Measurements from ENCODE around the gene RLBP1.

- no peak for TF ChIP-seq CTCF (IDR thresholded peaks at IDR 0.05)
- no peak for TF ChIP-seq POLR2A (IDR thresholded peaks at IDR 0.05)
Observed at GRCh38 chr15:89231832-89232231, 10.5 kb upstream of the RLBP1 start.

Measured in transverse colon (tissue), 3 donors.